Body of pancreas (tissue), 4 donors: ENCODE measurements around the gene PLAGL1. TPM values are rescaled to one million over a fixed set of nuclear protein-coding genes. Genes with fewer than 3 reads are reported as not detected.

Source experiments
- ATAC-seq: fragments of 150-250 bp; one replicate; pipeline ENCODE4 v1.9.1; 2016
- DNase-seq, 4 donors: peaks; one replicate each; pipeline ENCODE4 v3.0.0-alpha.2; 2019
- H3K27ac ChIP-seq, 4 donors: fragments of 200-600 bp; sonication (generic); 1 replicate in 3 of 4; 2 replicates in 1 of 4; pipeline versions ENCODE4 v1.5.1 to v1.6.1; 2016 to 2019; ENCODE audit warnings: mild to moderate bottlenecking in 1 of 4, mixed read lengths in 1 of 4, moderate library complexity in 1 of 4
- H3K27me3 ChIP-seq, 2 donors: fragments of 200-600 bp; sonication (generic); one replicate each; pipeline ENCODE4 v1.6.0; 2016; ENCODE audit warnings: mild to moderate bottlenecking in 1 of 2
- H3K36me3 ChIP-seq, 2 donors: fragments of 200-600 bp; sonication (generic); replicated peaks in 1 of 2; 2 replicates each; pipeline ENCODE4 v1.5.1; 2016; ENCODE audit warnings: low read depth in 2 of 2; ENCODE audit not compliant: insufficient read depth in 1 of 2
- H3K4me1 ChIP-seq: fragments of 200-600 bp; sonication (generic); one replicate; pipeline ENCODE4 v1.6.0; 2016
- H3K4me3 ChIP-seq, 2 donors: fragments of 200-600 bp; sonication (generic); 1 replicate in 1 of 2; 2 replicates in 1 of 2; pipeline ENCODE4 v1.5.1; 2016 to 2019
- H3K9me3 ChIP-seq, 3 donors: fragments of 200-600 bp; sonication (generic); 1 replicate in 2 of 3; 2 replicates in 1 of 3; pipeline ENCODE4 v1.5.1; 2016
- POLR2A ChIP-seq, 3 donors: fragments of 450-650 bp; IDR thresholded peaks; one replicate each; pipeline ENCODE4 v1.6.1; 2016; ENCODE audit warnings: antibody characterized with exemption in 3 of 3, mild to moderate bottlenecking in 2 of 3
- WGBS, 2 donors: methylation state at CpG; one replicate each; pipeline ENCODE4 v1.1.5; 2017; 5-methylcytosine and 5-hydroxymethylcytosine counted together
- intact Hi-C: fragments of 100-400 bp; cut with DNase I; formaldehyde crosslinking; loops from one replicate; pipeline ENCODE4 v1.15.1; 2023
- small RNA-seq: library from RNA; depleted of rRNA; stranded (forward); fragments of <200 nt; gene quantifications from one replicate; pipeline ENCODE3, GENCODE V24; 2016
- total RNA-seq, 2 donors: library from RNA; depleted of rRNA; stranded (reverse); fragments of >200 nt; gene quantifications; one replicate each; pipeline ENCODE4 v1.1.0, GENCODE V29; 2016
- TF ChIP-seq, protein P1 (sequence below), 7 experiments: fragments of 450-650 bp in 4 of 7; fragments of 200-600 bp in 3 of 7; sonication (generic) in 3 of 7; IDR thresholded peaks; one replicate each; pipeline ENCODE4 v1.5.1; 2016 to 2019; ENCODE audit warnings: antibody characterized with exemption in 7 of 7

Gene PLAGL1
- total RNA-seq, 2 donors from 2014 or later = 22.1 to 23.3 TPM

GRCh38 chr6:143896126-143896860 is 111.8 kb downstream of the PLAGL1 start:
- ATAC-seq = no peak
- TF ChIP-seq, protein P1, sequence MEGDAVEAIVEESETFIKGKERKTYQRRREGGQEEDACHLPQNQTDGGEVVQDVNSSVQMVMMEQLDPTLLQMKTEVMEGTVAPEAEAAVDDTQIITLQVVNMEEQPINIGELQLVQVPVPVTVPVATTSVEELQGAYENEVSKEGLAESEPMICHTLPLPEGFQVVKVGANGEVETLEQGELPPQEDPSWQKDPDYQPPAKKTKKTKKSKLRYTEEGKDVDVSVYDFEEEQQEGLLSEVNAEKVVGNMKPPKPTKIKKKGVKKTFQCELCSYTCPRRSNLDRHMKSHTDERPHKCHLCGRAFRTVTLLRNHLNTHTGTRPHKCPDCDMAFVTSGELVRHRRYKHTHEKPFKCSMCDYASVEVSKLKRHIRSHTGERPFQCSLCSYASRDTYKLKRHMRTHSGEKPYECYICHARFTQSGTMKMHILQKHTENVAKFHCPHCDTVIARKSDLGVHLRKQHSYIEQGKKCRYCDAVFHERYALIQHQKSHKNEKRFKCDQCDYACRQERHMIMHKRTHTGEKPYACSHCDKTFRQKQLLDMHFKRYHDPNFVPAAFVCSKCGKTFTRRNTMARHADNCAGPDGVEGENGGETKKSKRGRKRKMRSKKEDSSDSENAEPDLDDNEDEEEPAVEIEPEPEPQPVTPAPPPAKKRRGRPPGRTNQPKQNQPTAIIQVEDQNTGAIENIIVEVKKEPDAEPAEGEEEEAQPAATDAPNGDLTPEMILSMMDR (IDR thresholded peaks at IDR 0.05) = no peak
- TF ChIP-seq POLR2A (IDR thresholded peaks at IDR 0.05) = no peak
- Histone ChIP-seq H3K4me3 (no peak overlapping the region), H3K9me3 (no peaks in the 10 kb centered on the region), H3K4me1 (peaks cover 8% of the 10 kb centered on the region), H3K27me3 (no peaks in the 10 kb centered on the region), H3K36me3 (no peaks in the 10 kb centered on the region), H3K27ac (no peak overlapping the region)
- intact Hi-C loops = no loop called here
- no peak for DNase-seq
- WGBS, 2 donors = 40 to 48% methylated on average over 3 of the region's 3 CpGs

DNA sequence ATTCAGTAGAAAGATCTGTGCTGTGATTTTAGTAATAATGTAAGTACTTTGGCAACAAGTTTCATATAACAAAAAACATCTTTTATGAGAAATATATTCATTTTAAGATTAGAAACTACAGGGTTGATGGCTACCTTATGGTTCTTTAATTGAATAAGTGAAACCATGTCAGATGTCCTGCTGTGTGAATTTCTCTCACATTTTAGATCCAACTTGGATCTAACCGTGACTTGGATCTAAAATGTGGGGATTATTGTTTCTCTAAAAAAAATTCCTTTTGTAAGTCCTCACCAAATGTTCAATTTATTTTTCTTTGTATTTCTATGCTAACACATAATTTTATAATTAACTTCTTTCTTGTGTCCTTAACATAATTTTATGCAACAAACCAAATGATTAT is 113.4 kb downstream of the PLAGL1 start:
- Histone ChIP-seq H3K4me3 (no peak overlapping the region), H3K9me3 (no peaks in the 10 kb centered on the region), H3K4me1 (peaks cover 8% of the 10 kb centered on the region), H3K27ac (no peak overlapping the region), H3K36me3 (no peaks in the 10 kb centered on the region), H3K27me3 (no peaks in the 10 kb centered on the region)
- DNase-seq = no peak
- no peak for TF ChIP-seq POLR2A (IDR thresholded peaks at IDR 0.05)
- TF ChIP-seq, protein P1 (IDR thresholded peaks at IDR 0.05) = no peak
- ATAC-seq = no peak
- WGBS, 2 donors = 93 to 98% methylated on average over 1 of the region's 1 CpG
- intact Hi-C loops = no loop called here

Small RNA genes within 50 kb of the gene (small RNA-seq; reads per million reads assigned to genes)
- not detected for gene RF02143

Other genes with a start within 250 kb of the PLAGL1 start
- 1 to 10 TPM; 6.7 to 6.9 TPM for gene LTV1, start 164.9 kb downstream of the PLAGL1 start, total RNA-seq
- gene ZC2HC1B, start 143.8 kb downstream of the PLAGL1 start, total RNA-seq = not detected
- gene SF3B5, start 87.3 kb upstream of the PLAGL1 start, total RNA-seq = 100 to 1,000 TPM in 1 of 2 donors, 10 to 100 TPM in 1; 45.7 to 103 TPM
- 1 to 10 TPM; 4.4 to 7.6 TPM for gene STX11, start 142.3 kb upstream of the PLAGL1 start, total RNA-seq